MM.1S (cell line): ENCODE measurements around the gene SUPT16H.

Source experiments
- EZH2 ChIP-seq: fragments of 300-600 bp; sonication (generic); optimal IDR thresholded peaks from 2 replicates; pipeline ENCODE3; 2017; ENCODE audit warnings: low read depth, mild to moderate bottlenecking, antibody characterized with exemption, low read length, mixed read lengths
- EZH2phosphoT487 ChIP-seq: fragments of 300-600 bp; sonication (generic); IDR thresholded peaks from 2 replicates; pipeline ENCODE4 v1.6.1; 2018; ENCODE audit warnings: antibody characterized with exemption, low read length
- TF ChIP-seq, protein P1 (sequence below): fragments of 300-600 bp; sonication (generic); IDR thresholded peaks from 2 replicates; pipeline ENCODE4 v1.5.1; 2016; ENCODE audit warnings: antibody characterized with exemption, low read length, mixed read lengths

DNA sequence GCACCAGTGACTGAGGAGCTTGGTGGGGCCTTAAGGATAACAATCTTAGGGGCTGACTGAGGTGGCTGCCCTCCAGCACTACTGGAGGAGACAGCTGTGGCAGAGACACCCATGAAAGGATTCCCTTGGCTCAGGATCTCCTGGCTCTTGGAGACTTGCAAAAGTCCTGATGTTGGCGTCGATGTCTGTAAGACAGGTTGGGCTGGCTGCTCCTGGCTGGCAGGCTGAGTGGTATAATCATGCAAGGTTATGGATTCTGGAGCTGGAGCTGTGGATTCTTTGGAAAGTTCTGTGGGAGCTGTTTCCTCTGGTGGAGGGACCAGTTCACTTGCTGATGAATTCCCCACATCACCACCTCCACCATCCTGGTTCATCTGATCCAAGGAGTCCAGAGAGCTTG, 47.3 kb upstream of the SUPT16H start:
- TF ChIP-seq, protein P1, sequence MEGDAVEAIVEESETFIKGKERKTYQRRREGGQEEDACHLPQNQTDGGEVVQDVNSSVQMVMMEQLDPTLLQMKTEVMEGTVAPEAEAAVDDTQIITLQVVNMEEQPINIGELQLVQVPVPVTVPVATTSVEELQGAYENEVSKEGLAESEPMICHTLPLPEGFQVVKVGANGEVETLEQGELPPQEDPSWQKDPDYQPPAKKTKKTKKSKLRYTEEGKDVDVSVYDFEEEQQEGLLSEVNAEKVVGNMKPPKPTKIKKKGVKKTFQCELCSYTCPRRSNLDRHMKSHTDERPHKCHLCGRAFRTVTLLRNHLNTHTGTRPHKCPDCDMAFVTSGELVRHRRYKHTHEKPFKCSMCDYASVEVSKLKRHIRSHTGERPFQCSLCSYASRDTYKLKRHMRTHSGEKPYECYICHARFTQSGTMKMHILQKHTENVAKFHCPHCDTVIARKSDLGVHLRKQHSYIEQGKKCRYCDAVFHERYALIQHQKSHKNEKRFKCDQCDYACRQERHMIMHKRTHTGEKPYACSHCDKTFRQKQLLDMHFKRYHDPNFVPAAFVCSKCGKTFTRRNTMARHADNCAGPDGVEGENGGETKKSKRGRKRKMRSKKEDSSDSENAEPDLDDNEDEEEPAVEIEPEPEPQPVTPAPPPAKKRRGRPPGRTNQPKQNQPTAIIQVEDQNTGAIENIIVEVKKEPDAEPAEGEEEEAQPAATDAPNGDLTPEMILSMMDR: no peak
- TF ChIP-seq EZH2 (no peak), EZH2phosphoT487 (no peak)
